ENCODE measurements around the gene STARD7. TPM values are rescaled to one million over a fixed set of nuclear protein-coding genes. Genes with fewer than 3 reads are reported as not detected.

Gene STARD7
- total RNA-seq, 1 donor from 2014 or later: 147 TPM

DNA sequence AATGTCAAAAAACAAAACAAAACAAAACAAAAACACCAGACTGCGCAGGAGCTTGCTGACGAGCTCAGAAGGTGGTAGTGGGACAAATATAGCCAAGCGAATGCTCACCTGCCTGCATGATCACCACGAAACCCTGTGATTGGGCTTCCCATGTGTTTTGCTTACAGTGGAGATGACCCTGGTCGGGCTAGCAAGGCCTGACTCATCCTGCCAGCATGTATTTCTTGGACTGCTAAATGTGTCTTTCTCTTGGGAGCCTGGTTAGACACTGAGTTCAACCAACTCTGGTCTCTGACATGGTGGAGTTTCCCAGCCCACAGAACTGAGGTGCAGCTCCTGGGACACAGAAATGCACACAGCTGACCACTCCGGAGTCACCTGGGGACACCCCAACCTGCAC lies 32.7 kb downstream of the STARD7 start:
- Histone ChIP-seq H3K27ac (no peak overlapping the region), H3K36me3 (no peaks in the 10 kb centered on the region), H3K27me3 (ENCODE audit: low read depth) (no peaks in the 10 kb centered on the region), H3K4me3 (no peak overlapping the region), H3K9me3 (no peaks in the 10 kb centered on the region), H3K4me1 (no peaks in the 10 kb centered on the region)
- DNase-seq (no peak), ATAC-seq (no peak)
- TF ChIP-seq, protein P1, sequence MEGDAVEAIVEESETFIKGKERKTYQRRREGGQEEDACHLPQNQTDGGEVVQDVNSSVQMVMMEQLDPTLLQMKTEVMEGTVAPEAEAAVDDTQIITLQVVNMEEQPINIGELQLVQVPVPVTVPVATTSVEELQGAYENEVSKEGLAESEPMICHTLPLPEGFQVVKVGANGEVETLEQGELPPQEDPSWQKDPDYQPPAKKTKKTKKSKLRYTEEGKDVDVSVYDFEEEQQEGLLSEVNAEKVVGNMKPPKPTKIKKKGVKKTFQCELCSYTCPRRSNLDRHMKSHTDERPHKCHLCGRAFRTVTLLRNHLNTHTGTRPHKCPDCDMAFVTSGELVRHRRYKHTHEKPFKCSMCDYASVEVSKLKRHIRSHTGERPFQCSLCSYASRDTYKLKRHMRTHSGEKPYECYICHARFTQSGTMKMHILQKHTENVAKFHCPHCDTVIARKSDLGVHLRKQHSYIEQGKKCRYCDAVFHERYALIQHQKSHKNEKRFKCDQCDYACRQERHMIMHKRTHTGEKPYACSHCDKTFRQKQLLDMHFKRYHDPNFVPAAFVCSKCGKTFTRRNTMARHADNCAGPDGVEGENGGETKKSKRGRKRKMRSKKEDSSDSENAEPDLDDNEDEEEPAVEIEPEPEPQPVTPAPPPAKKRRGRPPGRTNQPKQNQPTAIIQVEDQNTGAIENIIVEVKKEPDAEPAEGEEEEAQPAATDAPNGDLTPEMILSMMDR (IDR thresholded peaks at IDR 0.05): no peak
- intact Hi-C loops (cut with DNase I): no loop called here

DNA sequence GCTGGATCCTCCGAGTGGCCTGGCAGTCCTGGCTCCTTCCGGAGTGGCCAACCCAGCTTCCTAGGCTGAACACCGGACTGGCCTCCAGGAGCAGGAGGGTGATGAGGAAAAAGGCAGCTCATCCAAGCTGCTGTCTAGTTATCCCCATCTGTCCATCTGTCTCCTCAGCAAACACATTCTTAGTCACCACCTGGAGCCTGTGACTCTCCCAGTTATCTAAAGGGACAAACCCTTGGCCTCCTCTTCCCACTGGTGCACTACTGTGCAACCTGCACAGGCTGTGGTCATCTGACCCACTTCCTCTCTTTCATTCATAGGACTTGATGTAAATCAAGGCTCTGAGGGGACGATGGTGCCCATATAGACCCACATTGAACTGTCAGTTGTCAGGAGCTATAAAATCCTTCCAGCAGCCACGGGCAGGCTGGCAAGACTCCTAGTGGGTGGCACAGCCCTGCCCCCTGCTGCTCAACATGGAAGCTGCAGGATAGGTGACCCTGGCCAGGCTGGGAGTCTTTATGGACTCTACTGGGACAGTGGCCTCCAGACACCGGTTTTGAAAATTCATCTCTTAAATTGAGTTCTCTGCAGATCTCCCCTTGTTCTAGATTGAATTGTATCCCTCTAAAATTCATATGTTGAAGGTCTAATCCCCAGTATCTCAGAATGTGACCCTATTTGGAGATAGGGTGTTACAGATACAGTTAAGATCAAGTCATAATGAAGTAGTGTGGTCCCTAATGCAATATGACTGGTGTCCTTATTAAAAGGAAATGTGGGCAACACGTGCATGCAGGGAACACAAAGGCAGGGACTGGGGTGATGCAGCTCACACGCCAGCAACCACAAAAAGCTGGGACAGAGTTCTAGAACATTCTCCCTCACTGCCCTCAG lies 34.1 kb downstream of the STARD7 start:
- ATAC-seq (peak; percentile 94), DNase-seq (peak; percentile 84)
- Histone ChIP-seq H3K36me3 (no peaks in the 10 kb centered on the region), H3K9me3 (peaks cover 4% of the 10 kb centered on the region), H3K4me1 (no peaks in the 10 kb centered on the region), H3K4me3 (no peak overlapping the region), H3K27me3 (ENCODE audit: low read depth) (no peaks in the 10 kb centered on the region), H3K27ac (no peak overlapping the region)
- TF ChIP-seq, protein P1 (IDR thresholded peaks at IDR 0.05): peak; percentile 91
- intact Hi-C loops (cut with DNase I): no loop called here

DNA sequence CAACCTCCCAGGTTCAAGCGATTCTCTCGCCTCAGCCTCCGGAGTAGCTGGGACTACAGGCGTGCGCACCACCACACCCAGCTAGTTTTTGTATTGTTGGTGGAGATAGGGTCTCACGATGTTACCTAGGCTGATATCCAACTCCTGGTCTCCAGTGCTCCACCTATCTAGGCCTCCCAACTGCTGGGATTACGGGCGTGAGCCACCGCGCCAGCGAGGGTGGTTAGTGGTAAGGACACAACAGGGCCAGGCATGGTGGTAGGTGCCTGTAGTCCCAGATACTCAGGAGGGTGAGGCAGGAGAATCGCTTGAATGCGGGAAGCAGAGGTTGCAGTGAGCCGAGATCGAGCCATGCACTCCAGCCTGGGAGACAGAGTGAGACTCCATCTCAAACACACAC lies 36.8 kb downstream of the STARD7 start:
- ATAC-seq (no peak), DNase-seq (no peak)
- no peaks in the 10 kb centered on the region for H3K27me3 ChIP-seq (ENCODE audit: low read depth)
- TF ChIP-seq, protein P1 (IDR thresholded peaks at IDR 0.05): no peak
- no peaks in the 10 kb centered on the region for H3K36me3 ChIP-seq
- H3K27ac ChIP-seq: no peak overlapping the region
- peaks cover 4% of the 10 kb centered on the region for H3K9me3 ChIP-seq
- H3K4me3 ChIP-seq: no peak overlapping the region
- intact Hi-C loops (cut with DNase I): no loop called here
- no peaks in the 10 kb centered on the region for H3K4me1 ChIP-seq

DNA sequence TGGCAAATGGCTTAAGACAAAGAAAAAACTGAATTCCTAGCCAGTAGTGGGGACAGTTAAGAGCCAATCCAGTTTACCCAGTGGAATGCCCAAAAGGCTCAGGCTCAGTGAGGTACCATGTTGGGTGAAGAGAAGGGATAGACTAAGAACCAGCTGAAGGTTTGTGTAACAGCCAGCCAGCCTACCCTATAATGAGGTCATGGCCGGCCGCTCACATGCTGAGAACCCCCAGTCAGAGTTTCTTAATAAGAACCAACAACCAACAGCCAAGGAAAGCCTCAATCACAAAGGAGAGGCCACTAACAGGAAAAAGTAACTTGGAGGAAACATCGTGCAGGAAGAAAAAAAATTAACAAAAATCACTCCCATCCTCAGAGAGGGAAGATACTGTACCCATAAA lies 38.0 kb downstream of the STARD7 start:
- TF ChIP-seq, protein P1 (IDR thresholded peaks at IDR 0.05): no peak
- no peak overlapping the region for H3K4me3 ChIP-seq
- no peaks in the 10 kb centered on the region for H3K4me1 ChIP-seq
- H3K27ac ChIP-seq: no peak overlapping the region
- no peaks in the 10 kb centered on the region for H3K27me3 ChIP-seq (ENCODE audit: low read depth)
- DNase-seq: no peak
- intact Hi-C loops (cut with DNase I): no loop called here
- no peak for ATAC-seq
- H3K9me3 ChIP-seq: peaks cover 4% of the 10 kb centered on the region
- no peaks in the 10 kb centered on the region for H3K36me3 ChIP-seq

DNA sequence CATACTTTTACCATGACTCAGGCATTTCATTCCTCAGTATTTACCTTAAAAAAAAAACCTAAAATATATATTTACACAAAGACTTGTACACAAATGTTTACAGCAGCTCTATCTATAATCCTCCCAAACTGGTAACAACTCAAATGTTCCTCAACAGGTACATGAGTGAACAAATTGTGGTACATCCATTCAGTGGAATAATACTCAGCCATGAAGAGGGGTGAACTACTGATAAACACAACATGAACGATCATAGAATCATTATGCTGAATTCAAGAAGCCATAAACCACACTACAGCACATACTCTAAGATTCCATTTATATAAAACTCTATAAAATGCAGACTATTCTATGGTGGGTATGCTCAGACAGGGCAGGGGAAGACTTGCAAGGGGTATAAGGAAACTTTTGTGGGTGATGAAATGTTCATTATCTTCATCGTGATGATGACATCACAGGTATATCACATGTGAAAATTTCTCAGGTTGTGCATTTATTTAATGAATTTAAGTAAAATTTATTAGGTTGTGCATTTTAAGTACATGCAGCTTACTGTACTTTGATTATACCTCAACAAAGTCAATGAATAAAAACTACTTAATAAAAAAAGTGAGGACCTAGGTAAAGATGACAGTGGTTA lies 38.6 kb downstream of the STARD7 start:
- H3K27me3 ChIP-seq (ENCODE audit: low read depth): no peaks in the 10 kb centered on the region
- TF ChIP-seq, protein P1 (IDR thresholded peaks at IDR 0.05): no peak
- H3K9me3 ChIP-seq: peaks cover 4% of the 10 kb centered on the region
- no peak overlapping the region for H3K27ac ChIP-seq
- H3K4me1 ChIP-seq: no peaks in the 10 kb centered on the region
- no peaks in the 10 kb centered on the region for H3K36me3 ChIP-seq
- intact Hi-C loops (cut with DNase I): no loop called here
- ATAC-seq (no peak), DNase-seq (no peak)
- no peak overlapping the region for H3K4me3 ChIP-seq

Data from lower lobe of right lung (tissue), 2 donors.